Endothelial cell of umbilical vein (primary cell): ENCODE data around the gene YWHAH. TPM values are rescaled to one million over a fixed set of nuclear protein-coding genes. Genes with fewer than 3 reads are reported as not detected.

Source experiments
- Bru-seq: library from RNA; stranded (reverse); fragments of 400-500 nt; gene quantifications from one replicate; lab custom pipeline; 2021; lab: Mats Ljungman, UMichigan
- BruChase-seq, 2 experiments: library from RNA; stranded (reverse); fragments of 400-500 nt; gene quantifications; one replicate each; lab custom pipeline; 2021; lab: Mats Ljungman, UMichigan
- BruUV-seq: library from RNA; stranded (reverse); fragments of 400-500 nt; replicated peaks from 2 replicates; lab custom pipeline; 2021; lab: Mats Ljungman, UMichigan
- CTCF ChIA-PET: fragments of 300-600, 350-600 bp; sonication (Branson Sonifier 250); formaldehyde crosslinking; loops from one replicate; lab custom pipeline; 2021; ENCODE audit warnings: antibody characterized with exemption, inconsistent platforms; lab: Charles Lee
- POLR2A ChIA-PET: fragments of 300-600, 350-600 bp; sonication (Branson Sonifier 250); formaldehyde crosslinking; loops from one replicate; lab custom pipeline; 2021; ENCODE audit warnings: antibody characterized with exemption, inconsistent platforms; lab: Charles Lee
- DNase-seq: peaks from one replicate; pipeline ENCODE4 v3.0.0-alpha.2; 2011; ENCODE audit warnings: low read depth, low spot score
- FAIRE-seq: peaks from 2 replicates; lab custom pipeline; 2011; peaks lifted over from hg19 to GRCh38; lab: Jason Lieb, UNC
- H2AFZ ChIP-seq: 2 replicates; pipeline ENCODE4 v1.6.0; 2012; ENCODE audit warnings: low read depth, low read length, control low read depth, inconsistent platforms
- H3K27ac ChIP-seq: 2 replicates; pipeline ENCODE4 v1.5.1; 2011; ENCODE audit warnings: low read depth, mild to moderate bottlenecking, control low read depth, low read length, moderate library complexity; ENCODE audit not compliant: insufficient read depth
- H3K27me3 ChIP-seq, 2 experiments: 2 replicates each; pipeline versions ENCODE4 v1.6.0 to v1.6.1; 2011; ENCODE audit warnings: low read length in 2 of 2, mixed read lengths in 1 of 2; ENCODE audit not compliant: control insufficient read depth in 2 of 2, insufficient read depth in 2 of 2
- H3K36me3 ChIP-seq, 2 experiments: 2 replicates in 1 of 2; 3 replicates in 1 of 2; pipeline ENCODE4 v1.5.1; 2011; ENCODE audit warnings: low read length in 2 of 2, mild to moderate bottlenecking in 1 of 2, moderate library complexity in 1 of 2; ENCODE audit not compliant: control insufficient read depth in 2 of 2, insufficient read depth in 2 of 2; ENCODE audit errors: extremely low read depth in 1 of 2
- H3K4me1 ChIP-seq: 3 replicates; pipeline ENCODE4 v1.5.1; 2011; ENCODE audit warnings: mild to moderate bottlenecking, low read length; ENCODE audit not compliant: control insufficient read depth, insufficient read depth; ENCODE audit errors: extremely low read depth
- H3K4me2 ChIP-seq: 2 replicates; pipeline ENCODE4 v1.6.1; 2011; ENCODE audit warnings: low read length, control low read depth, mixed read lengths; ENCODE audit not compliant: insufficient read depth
- H3K4me3 ChIP-seq, 3 experiments: fragments of 200-600 bp in 1 of 3; sonication (generic), shearing (Covaris generic) in 1 of 3; replicated peaks in 1 of 3; 2 replicates each; pipeline ENCODE4 v1.5.1; 2011 to 2016; ENCODE audit warnings: control low read depth in 3 of 3, low read length in 3 of 3, mild to moderate bottlenecking in 2 of 3, inconsistent platforms in 1 of 3, low read depth in 1 of 3, moderate library complexity in 1 of 3; ENCODE audit not compliant: insufficient read depth in 1 of 3
- H3K79me2 ChIP-seq: 2 replicates; pipeline ENCODE4 v1.6.0; 2012; ENCODE audit warnings: low read length, inconsistent platforms; ENCODE audit not compliant: control insufficient read depth, insufficient read depth
- H3K9ac ChIP-seq: replicated peaks from 2 replicates; pipeline ENCODE3; 2011; ENCODE audit warnings: low read length, control low read depth; ENCODE audit not compliant: insufficient read depth; ENCODE audit errors: extremely low read depth
- H3K9me1 ChIP-seq: replicated peaks from 3 replicates; pipeline ENCODE4 v1.6.0; 2011; ENCODE audit warnings: mild to moderate bottlenecking, low read length; ENCODE audit not compliant: control insufficient read depth, insufficient read depth; ENCODE audit errors: extremely low read depth
- H3K9me3 ChIP-seq: replicated peaks from 2 replicates; pipeline ENCODE4 v1.5.1; 2012; ENCODE audit warnings: low read length, inconsistent platforms; ENCODE audit not compliant: control insufficient read depth, insufficient read depth
- H4K20me1 ChIP-seq: replicated peaks from 2 replicates; pipeline ENCODE3; 2011; ENCODE audit warnings: mild to moderate bottlenecking, low read length; ENCODE audit not compliant: control insufficient read depth, insufficient read depth; ENCODE audit errors: extremely low read depth
- CTCF ChIP-seq, 2 donors: IDR thresholded peaks; 1 replicate in 1 of 2; 2 replicates in 1 of 2; pipeline ENCODE4 v1.5.1; 2011; ENCODE audit warnings: low read length in 2 of 2, mild to moderate bottlenecking in 2 of 2, moderate library complexity in 2 of 2, control low read depth in 1 of 2, inconsistent platforms in 1 of 2, low read depth in 1 of 2; ENCODE audit not compliant: insufficient read depth in 1 of 2; ENCODE audit errors: extremely low read depth in 1 of 2
- FOS ChIP-seq: IDR thresholded peaks from 2 replicates; pipeline ENCODE4 v1.6.1; 2011; ENCODE audit warnings: mild to moderate bottlenecking, low read length, moderate library complexity, borderline replicate concordance; ENCODE audit not compliant: insufficient read depth
- JUN ChIP-seq: IDR thresholded peaks from 2 replicates; pipeline ENCODE4 v1.6.1; 2011; ENCODE audit warnings: borderline replicate concordance, low read depth; ENCODE audit not compliant: insufficient read length, insufficient read depth
- MAX ChIP-seq: IDR thresholded peaks from 2 replicates; pipeline ENCODE4 v1.6.1; 2011; ENCODE audit not compliant: insufficient read depth, insufficient read length
- MYC ChIP-seq: IDR thresholded peaks from one replicate; pipeline ENCODE4 v1.6.1; 2011; ENCODE audit warnings: mild to moderate bottlenecking, low read depth, low read length
- POLR2A ChIP-seq: IDR thresholded peaks from 2 replicates; pipeline ENCODE4 v1.6.1; 2012; ENCODE audit warnings: low read depth, mild to moderate bottlenecking, control low read depth, low read length
- POLR2AphosphoS5 ChIP-seq: IDR thresholded peaks from 2 replicates; pipeline ENCODE4 v1.6.1; 2012; ENCODE audit warnings: low read depth, mild to moderate bottlenecking, control low read depth, low read length, moderate library complexity; ENCODE audit not compliant: insufficient read depth
- dilution Hi-C: fragments of 300-500 bp; cut with MboI; formaldehyde crosslinking; loops from one replicate; pipeline ENCODE4 v1.15.0; 2019; ENCODE audit warnings: low sequenced_read_pairs; ENCODE audit not compliant: extremely low pct_ligation_motif_present
- intact Hi-C: fragments of 100-400 bp; cut with micrococcal nuclease; formaldehyde crosslinking; loops from one replicate; pipeline ENCODE4 v1.10.0; 2022
- long read RNA-seq: library from polyadenylated mRNA; stranded (forward); transcript quantifications from one replicate; pipeline ENCODE4 v2.0.0, GENCODE V29; 2021
- polyA minus RNA-seq, 3 experiments: library from RNA; depleted of rRNA, polyadenylated mRNA; stranded (reverse); fragments of >200 nt; gene quantifications; 1 replicate in 1 of 3; 2 replicates in 2 of 3; pipeline ENCODE4 v1.2.3, GENCODE V29; 2011
- polyA plus RNA-seq, 4 experiments: library from polyadenylated mRNA; depleted of rRNA in 3 of 4; stranded (reverse) in 3 of 4; unstranded in 1 of 4; fragments of >200 nt; gene quantifications; 2 replicates each; pipeline versions ENCODE4 v1.2.1 to v1.2.3, GENCODE V29; 2011 to 2012; ENCODE audit warnings: missing spikeins in 1 of 4
- total RNA-seq: library from RNA; stranded (reverse); gene quantifications from 2 replicates; pipeline ENCODE4 v1.2.3, GENCODE V29; 2021

YWHAH gene
- total RNA-seq (170 and 182 TPM in 2 replicates), polyA plus RNA-seq (72.2 and 73.6 TPM in 2 replicates), polyA minus RNA-seq (41.5 and 43.3 TPM in 2 replicates), Bru-seq, nascent RNA (percentile 95 among the genes with signal in this experiment), BruChase-seq, experiment 1, labeled RNA remaining after a 6-hour chase (percentile 100 among the genes with signal in this experiment), BruChase-seq, experiment 2, labeled RNA remaining after a 2-hour chase (percentile 99 among the genes with signal in this experiment)
- 117 and 139 TPM in 2 replicates for polyA plus RNA-seq (2011; cell fraction: cytosol; rRNA removed)
- polyA plus RNA-seq (2011; cell fraction: nucleus; rRNA removed), result 52.4 and 59.2 TPM in 2 replicates
- polyA plus RNA-seq (2012), result 121 and 190 TPM in 2 replicates
- 26.1 TPM for polyA minus RNA-seq (2011; cell fraction: cytosol; rRNA and poly(A)+ RNA removed)
- polyA minus RNA-seq (2011; cell fraction: nucleus; rRNA and poly(A)+ RNA removed), result 14.1 and 20.4 TPM in 2 replicates
- long read RNA-seq, transcript YWHAH-201 (2 exons, 1,825 nt), result major isoform, 680 of 730 reads
- long read RNA-seq, partial matches to known transcripts, result 1 of 730 reads
- long read RNA-seq, other reads (novel, unspliced or antisense), result 44 of 730 reads

GRCh38 chr22:31943978-31944699 is at the start of gene YWHAH:
YWHAH (plus strand) TSS chr22:31944535; CDS start chr22:31944734, 199 bp downstream.
- DNase-seq (peak; percentile 95), FAIRE-seq (peak; percentile 94)
- Histone ChIP-seq H3K9me3 (no peaks in the 10 kb centered on the region), H3K27ac (peak within 1 kb of the TSS; percentile 74), H3K36me3 (peaks cover 0 to 4% of the 10 kb centered on the region in 2 experiments), H3K4me1 (peaks cover 24% of the 10 kb centered on the region), H4K20me1 (no peaks in the 10 kb centered on the region), H3K27me3 (no peaks in the 10 kb centered on the region), H3K4me3 (peak within 1 kb of the TSS; percentile 94 to 100 (median 96)), H3K4me2 (peak within 1 kb of the TSS; percentile 96), H3K9ac (peak within 1 kb of the TSS; percentile 91), H3K9me1 (no peaks in the 10 kb centered on the region), H2AFZ (peak within 1 kb of the TSS; percentile 97), H3K79me2 (peaks cover 46% of the 10 kb centered on the region)
- POLR2A ChIA-PET, result no interaction called here
- TF ChIP-seq FOS, result no peak
- no peak for TF ChIP-seq JUN
- no peak for TF ChIP-seq MAX
- TF ChIP-seq POLR2A, result peak; percentile 90
- peak; percentile 82 for TF ChIP-seq POLR2AphosphoS5
- peak; percentile 23 for TF ChIP-seq MYC
- TF ChIP-seq CTCF (IDR thresholded peaks at IDR 0.05; ENCODE audit: extremely low read depth in 1 of 2, insufficient read depth in 1 of 2, low read depth in 1 of 2, low read length in 2 of 2), result no peak
- no TSS peak for BruUV-seq
- dilution Hi-C loops, result no loop called here
- CTCF ChIA-PET, result interaction anchor here (1.4 to 4.5 kb wide), 2 partner anchors 26 to 73 kb away, joined by 3 to 20 read pairs; no protein-coding TSS in a partner anchor
- intact Hi-C loops, result loop anchor here (1.0 to 2.0 kb wide), 3 partner anchors 27 to 191 kb away; no protein-coding TSS in a partner anchor
